NCI-H1105 (cell line): ENCODE results near the gene ILRUN.
"Not testable (repeated sequence)": the region's sequence is repeated elsewhere in the genome, so short reads cannot be mapped to it uniquely, and the experiment has no call there.

Experiments
- DNase-seq: peaks from one replicate; lab custom pipeline; 2025; lab: John Stamatoyannopoulos, UW

ILRUN gene

GRCh38 chr6:34664256-34664971, 32.2 kb downstream of the ILRUN start:
- no peak for DNase-seq

- no peak for DNase-seq
These were observed 32.7 kb downstream of the ILRUN start for GRCh38 chr6:34663831-34664255.

- no peak for DNase-seq
These were observed 33.2 kb downstream of the ILRUN start for GRCh38 chr6:34663371-34663770.

- no peak for DNase-seq
These were observed 35.2 kb downstream of the ILRUN start for GRCh38 chr6:34661357-34661756.

- no peak for DNase-seq
These were observed 37.8 kb downstream of the ILRUN start for GRCh38 chr6:34658605-34659265.

GRCh38 chr6:34657979-34658480, 38.5 kb downstream of the ILRUN start:
- DNase-seq: not testable (repeated sequence)

- DNase-seq: peak; percentile 57
These were observed 39.1 kb downstream of the ILRUN start for GRCh38 chr6:34657307-34657978.

DNA sequence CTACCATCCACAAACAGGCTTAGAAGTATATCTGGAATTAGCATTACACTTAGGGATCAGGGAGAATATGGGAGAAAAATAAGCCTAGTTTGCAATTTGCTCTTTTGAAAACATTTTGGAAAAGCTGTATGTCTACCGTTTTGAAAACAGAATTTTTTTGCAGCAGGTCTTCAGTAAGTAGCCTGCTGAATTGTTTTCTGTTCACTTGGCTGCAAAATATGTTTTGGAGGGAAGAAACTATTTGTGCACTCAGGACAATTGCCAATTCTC, 39.6 kb downstream of the ILRUN start:
- no peak for DNase-seq

- peak; percentile 99 for DNase-seq
These were observed 40.1 kb downstream of the ILRUN start for GRCh38 chr6:34656378-34657036.

- DNase-seq: not testable (repeated sequence)
These were observed 40.6 kb downstream of the ILRUN start for GRCh38 chr6:34655876-34656377.

DNA sequence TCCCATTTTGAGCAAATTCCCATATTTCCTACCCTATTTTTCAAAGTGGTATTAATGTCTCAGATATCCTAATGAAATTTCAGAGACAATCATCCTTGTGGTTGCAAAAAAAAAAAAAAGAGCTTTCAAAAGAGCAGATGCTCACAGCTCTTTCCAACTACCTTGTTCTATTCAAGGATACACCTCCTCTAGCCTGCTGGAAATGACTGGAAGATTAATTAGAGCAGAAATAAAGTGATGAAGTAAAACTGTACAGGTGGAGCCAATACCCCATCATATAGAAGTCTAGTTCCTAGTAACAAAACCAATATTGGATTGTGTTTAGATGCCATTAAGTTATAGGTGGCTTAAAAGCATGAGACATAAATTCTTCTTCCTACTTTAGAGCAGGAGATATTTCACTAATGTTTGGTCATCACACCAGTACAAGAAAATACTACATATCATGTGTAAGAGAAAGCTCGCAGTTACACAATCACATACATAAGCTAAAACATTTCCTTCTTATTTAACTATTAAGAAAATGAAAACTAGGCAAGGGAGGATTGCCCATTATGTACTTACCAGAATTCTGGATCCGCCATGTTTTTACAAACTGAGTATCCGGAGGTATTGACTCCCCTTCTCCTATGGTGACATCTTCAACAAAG, 42.4 kb downstream of the ILRUN start:
- no peak for DNase-seq

DNA sequence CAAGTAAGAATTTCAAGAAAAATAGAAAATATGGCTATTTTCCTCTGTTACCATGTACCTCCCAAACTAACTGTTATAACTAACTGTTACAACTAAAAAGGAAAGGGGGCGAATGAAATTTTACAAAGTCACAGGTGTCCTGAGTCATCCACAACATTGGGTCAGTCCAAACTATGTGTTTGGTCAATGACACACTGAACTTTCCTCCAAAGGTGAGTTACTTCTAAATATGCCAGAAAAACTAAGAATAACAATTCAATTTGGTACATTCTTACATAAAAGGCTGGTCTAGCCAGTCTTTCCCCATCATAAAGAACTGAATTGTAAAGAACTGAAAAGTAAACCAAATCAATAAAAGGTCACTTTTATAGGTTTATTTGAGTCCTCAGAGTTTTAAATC, 44.3 kb downstream of the ILRUN start:
- no peak for DNase-seq

DNA sequence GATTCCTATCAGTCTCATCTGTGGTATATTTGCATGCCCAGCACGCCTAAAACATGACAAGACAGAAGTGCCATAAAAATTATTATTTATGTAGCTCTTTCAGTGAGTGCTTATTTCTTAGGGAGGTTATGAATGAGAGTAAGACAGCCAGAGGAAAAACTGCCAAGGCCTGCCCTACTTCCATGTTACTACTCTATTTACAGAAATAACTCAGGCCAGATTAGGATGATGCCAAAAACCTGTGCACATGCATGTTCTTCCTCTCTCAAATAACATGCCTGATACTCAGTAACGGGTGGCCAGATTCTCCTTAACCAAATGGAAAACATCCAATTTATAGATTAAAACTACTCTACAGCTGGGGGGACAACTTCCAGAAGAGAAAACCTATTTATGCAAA, 45.7 kb downstream of the ILRUN start:
- DNase-seq: no peak

DNA sequence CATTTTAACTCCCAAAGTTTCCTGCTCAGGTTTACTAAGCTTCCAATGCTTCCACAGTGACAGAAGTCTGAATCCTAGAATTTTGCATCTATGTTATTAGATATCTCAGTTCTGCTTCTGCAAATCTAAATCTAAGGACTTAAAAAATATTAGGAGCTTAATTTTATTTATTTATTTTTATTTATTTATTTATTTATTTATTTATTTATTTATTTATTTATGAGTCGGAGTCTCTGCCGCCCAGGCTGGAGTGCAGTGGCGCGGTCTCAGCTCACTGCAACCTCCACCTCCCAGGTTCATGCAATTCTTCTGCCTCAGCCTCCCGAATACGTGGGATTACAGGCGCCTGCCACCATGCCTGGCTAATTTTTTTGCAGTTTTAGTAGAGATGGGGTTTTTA, 46.3 kb downstream of the ILRUN start:
- DNase-seq: not testable (repeated sequence)

GRCh38 chr6:34648806-34649205, 47.8 kb downstream of the ILRUN start:
- no peak for DNase-seq
